GM18502 (cell line): ENCODE results near the gene BCKDHA.
"Not testable (repeated sequence)": the region's sequence is repeated elsewhere in the genome, so short reads cannot be mapped to it uniquely, and the experiment has no call there.

Source experiments
- ATAC-seq: cut with Tn5 transposase; IDR thresholded peaks from one replicate; pipeline ENCODE4 v1.9.1; 2021; ENCODE audit warnings: mild to moderate bottlenecking; ENCODE audit not compliant: unreplicated experiment, poor library complexity

BCKDHA gene

DNA sequence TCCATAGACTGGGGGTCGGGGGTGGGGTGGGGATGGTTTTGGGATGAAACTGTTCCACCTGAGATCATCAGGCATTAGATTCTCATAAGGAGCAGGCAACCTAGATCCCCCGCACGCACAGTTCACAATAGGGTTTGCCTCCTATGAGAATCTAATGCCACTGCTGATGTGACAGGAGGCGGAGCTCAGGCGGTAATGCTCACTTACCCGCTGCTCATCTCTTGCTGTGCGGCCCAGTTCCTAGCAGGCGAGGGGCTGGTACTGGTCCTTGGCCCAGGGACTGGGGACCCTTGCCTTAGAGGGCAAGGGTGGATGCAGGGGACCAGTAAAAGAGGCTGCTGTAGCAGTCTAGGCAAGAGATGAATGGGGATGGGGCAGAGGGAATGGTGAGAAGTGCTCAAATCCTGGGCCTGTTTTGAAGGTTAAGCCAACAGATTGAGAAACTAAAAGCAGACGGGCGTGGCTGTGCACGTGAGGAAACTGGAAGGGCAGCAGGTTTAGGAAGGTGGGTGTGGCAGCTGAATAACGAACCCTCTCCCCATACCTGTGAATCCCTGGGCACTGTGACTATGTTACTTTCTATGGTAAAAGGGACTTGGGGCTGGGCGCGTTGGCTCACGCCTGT is 43.8 kb downstream of the BCKDHA start:
- ATAC-seq = no peak

DNA sequence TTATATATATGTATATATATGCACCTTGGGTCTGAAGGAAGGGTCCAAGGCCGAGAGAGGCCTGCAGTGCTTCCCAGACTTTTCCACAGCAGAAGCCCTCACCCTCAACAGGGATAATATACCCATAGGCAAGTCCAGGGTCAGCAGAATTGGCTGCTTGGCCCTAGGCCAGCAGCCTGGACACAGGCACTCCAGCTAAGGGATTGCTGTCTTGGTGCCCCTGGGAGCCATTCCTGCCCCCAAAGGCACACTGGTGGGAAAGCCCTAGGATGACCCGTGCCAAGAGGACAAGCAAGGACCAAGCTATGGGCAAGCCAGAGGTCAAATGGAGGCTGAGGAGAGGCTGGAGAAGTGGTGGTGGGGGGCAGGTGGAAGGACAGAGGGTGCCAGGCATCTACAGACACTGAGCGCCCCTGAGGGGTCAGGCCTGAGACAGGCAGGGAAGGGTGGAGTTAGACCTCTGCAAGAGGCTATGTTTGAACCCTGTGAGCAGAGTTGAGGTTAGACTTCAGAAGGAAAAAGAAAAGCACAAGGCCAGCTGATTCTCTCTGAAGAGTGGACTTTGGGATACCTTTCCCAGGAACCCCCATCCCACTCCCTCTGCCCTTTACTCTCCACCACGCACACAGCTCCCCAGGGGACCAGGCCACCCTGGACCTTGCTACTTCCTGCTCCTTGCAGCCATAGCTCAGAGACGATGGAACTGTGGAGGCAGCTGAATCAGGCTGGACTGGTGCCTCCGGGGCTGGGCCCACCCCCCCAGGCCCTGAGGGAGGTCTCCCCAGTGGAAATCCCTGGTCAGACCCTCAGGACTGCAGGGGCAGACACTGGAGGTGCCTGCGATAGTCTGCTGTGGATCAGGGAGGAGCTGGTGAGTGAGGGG is 45.1 kb downstream of the BCKDHA start, which contains the start of gene ERICH4:
Gene ERICH4 (plus strand): TSS at position 684 of the 883 bp plus-strand sequence. CDS start 14 bp downstream, at position 698.
- ATAC-seq = no peak

- ATAC-seq = no peak
These were observed 46.3 kb downstream of the BCKDHA start for GRCh38 chr19:41443813-41444455.

DNA sequence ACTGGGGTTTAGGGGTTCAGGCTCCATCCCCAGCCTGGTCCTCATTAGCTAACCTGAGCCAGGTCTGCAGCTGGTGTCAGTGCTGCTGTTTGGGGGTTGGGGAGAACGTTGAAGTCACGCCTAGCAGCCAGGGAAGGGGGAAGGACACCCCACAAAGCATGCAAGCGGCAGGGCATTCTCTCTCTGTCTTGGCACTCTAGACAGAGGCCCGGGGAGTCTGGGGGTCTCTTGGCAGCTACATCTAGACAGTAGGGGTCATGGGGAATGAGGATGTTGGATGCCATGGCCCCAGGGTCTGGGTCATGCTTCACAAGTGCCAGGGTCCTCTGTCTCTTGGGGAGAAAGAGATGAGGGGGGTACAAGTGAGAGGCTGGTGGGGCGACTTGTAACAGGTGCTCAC is 48.0 kb downstream of the BCKDHA start:
- no peak for ATAC-seq

GRCh38 chr19:41447732-41448332 is 50.2 kb downstream of the BCKDHA start:
- no peak for ATAC-seq

GRCh38 chr19:41449079-41449864 is 51.7 kb downstream of the BCKDHA start:
- ATAC-seq = no peak

DNA sequence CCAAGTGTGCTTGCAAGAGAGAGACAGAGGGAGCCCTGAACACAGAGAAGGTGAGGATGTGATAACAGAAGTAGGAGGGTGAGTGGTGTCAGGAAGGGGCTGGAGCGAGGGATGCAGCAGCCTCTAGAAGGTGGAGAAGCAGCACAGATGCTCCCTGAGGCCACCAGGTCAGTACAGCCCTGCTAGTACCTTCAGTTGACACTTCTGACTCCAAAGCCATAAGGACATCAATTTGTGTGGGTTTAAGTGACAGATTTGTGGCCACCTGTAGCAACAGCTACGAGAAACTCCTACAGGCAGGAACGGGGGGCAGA is 52.2 kb downstream of the BCKDHA start:
- no peak for ATAC-seq

- no peak for ATAC-seq
These were observed 55.1 kb downstream of the BCKDHA start for GRCh38 chr19:41452584-41453275.

DNA sequence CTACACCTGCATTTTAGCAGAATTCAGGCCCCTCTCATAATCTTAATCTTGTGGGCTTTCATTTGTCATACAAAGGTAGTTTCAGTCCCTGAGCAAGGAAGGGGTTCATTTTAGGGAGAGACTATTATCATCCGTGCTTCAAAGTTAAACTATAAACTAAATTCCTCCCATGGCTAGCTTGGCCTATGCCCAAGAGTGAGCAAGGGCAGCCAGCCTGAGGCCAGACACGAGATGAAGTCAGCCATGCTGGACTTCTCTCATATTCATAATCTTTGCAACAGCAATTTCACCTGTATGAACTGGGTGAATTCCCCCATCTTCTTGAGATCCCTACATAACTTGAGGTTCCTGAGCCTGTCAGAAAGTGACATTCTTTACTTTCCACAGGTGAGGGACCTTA is 58.3 kb downstream of the BCKDHA start:
- no peak for ATAC-seq

- ATAC-seq = no peak
These were observed 58.8 kb downstream of the BCKDHA start for GRCh38 chr19:41456342-41456918.

GRCh38 chr19:41457241-41457640 is 59.6 kb downstream of the BCKDHA start:
- peak; percentile 73 for ATAC-seq

- no peak for ATAC-seq
These were observed 64.9 kb downstream of the BCKDHA start for GRCh38 chr19:41462497-41462896.

DNA sequence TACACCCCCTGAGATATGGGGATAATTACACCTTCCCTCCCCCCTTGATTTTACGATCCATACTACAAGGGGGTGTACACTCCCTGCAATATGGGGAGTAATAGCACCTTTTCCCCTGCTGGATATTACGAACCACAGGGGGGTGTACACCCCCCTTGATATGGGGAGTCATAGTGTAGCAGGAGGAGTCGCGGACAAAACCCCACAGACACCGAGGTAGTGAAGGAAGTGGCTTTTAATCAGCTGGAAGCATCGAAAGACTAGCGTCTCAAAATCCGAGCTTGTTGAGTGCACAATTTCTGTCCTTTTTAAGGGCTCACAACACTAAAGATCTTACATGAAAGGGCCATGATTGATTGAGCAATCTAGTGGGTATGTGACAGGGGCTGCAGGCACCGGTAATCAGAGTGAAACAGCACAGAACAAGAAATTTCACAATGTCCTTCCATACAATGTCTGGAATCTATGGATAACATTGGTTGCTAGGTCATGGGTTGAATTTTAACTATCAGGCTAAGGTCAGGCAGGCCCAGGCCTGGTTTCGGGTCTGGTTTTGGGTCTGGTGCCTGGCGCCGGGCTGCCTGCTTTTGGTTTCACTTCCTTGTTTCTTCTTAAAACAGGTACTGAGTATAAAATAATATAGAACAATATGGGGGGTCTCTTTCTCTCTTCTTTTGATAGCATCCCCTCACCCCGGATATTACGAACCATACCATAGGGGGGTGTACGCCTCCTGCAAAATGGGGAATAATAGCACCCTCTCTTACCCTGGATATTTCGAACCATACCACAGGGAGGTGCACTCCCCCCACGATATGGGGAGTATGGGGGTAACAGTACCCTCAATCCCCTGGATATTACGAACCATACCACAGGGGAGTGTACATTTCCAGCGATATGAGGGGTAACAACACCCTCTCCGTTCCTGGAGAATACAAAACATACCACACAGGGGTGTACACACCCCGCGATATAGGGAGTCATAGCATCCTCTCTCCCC is 65.9 kb downstream of the BCKDHA start:
- not testable (repeated sequence) for ATAC-seq
